GM12873 (cell line): ENCODE results near the gene MTAP.

Experiments used
- TF ChIP-seq, protein P1 (sequence below): IDR thresholded peaks from 2 replicates; pipeline ENCODE4 v1.5.1; 2012; ENCODE audit warnings: low read depth, mild to moderate bottlenecking, moderate library complexity, low read length, control low read depth; ENCODE audit not compliant: insufficient read depth; ENCODE audit errors: missing control alignments

The MTAP gene

GRCh38 chr9:21833090-21833801, 30.8 kb downstream of the MTAP start:
- TF ChIP-seq, protein P1, sequence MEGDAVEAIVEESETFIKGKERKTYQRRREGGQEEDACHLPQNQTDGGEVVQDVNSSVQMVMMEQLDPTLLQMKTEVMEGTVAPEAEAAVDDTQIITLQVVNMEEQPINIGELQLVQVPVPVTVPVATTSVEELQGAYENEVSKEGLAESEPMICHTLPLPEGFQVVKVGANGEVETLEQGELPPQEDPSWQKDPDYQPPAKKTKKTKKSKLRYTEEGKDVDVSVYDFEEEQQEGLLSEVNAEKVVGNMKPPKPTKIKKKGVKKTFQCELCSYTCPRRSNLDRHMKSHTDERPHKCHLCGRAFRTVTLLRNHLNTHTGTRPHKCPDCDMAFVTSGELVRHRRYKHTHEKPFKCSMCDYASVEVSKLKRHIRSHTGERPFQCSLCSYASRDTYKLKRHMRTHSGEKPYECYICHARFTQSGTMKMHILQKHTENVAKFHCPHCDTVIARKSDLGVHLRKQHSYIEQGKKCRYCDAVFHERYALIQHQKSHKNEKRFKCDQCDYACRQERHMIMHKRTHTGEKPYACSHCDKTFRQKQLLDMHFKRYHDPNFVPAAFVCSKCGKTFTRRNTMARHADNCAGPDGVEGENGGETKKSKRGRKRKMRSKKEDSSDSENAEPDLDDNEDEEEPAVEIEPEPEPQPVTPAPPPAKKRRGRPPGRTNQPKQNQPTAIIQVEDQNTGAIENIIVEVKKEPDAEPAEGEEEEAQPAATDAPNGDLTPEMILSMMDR = peak; percentile 8

DNA sequence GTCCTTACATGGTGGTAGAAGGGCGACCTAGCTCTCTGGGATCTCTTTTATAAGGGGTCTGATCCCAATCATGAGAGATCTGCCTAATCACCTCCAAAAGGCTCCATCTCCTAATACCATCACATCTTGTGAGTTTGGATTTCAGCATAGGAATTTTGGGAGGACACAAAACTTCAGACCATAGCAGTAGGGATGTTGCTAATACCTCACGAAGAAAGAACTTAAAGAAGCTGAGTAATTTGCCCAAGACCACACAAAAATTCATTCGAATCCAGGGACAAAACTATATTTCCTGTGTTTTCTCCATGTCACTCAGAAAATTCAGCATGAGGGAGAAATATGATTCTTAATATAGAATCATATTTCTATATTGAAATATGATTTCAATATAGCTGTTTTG, 32.7 kb downstream of the MTAP start:
- TF ChIP-seq, protein P1 = no peak

- TF ChIP-seq, protein P1 = no peak
These were observed 34.2 kb downstream of the MTAP start for GRCh38 chr9:21836437-21837161.

DNA sequence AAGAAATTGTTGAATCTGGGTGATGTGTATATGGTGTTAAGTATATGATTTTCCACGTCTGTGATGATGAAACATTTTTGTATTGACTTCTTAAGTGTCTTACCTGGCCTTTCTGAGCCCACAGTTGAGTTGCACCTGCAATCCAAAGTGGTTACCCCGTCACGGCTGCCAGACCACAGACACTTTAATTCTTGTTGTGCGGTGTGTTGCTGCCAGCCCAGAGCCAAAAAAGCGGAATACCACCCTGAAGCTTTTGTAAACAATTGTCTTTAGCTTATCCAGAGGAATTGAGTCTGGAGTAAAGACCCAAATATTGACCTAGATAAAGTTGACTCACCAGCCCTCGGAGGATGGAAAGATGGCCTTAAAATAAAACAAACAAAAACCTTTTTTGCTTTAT, 35.1 kb downstream of the MTAP start:
- TF ChIP-seq, protein P1 = no peak

DNA sequence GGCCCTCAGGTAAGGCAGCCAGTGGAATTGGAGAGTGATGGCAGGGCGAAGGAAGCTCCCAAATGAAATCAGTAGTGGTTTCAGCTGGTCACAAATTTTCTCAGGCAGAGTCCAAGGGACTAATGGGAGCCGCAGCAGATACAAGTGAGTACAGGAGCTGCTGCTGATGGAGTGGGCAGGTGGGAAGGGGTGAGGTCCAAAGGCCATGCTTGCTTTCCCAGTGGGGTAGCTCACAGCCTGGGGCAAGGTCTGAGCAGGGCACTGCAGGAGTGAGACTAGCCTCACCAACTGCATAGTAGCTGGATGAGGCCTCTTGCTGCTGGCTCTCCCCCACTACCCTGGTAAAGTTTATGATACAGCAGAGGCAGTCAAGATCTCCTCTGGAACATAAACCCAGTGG, 38.2 kb downstream of the MTAP start:
- TF ChIP-seq, protein P1 = no peak

- TF ChIP-seq, protein P1 = no peak
These were observed 38.7 kb downstream of the MTAP start for GRCh38 chr9:21841133-21841532.

- TF ChIP-seq, protein P1 = no peak
These were observed 46.2 kb downstream of the MTAP start for GRCh38 chr9:21848615-21849014.
